ENCODE measurements around the gene CDK11B. TPM values are rescaled to one million over a fixed set of nuclear protein-coding genes. Genes with fewer than 3 reads are reported as not detected.
A peak's percentile ranks its signal among the peaks of the same experiment; 100 is the strongest.
"Not testable (repeated sequence)": the region's sequence is repeated elsewhere in the genome, so short reads cannot be mapped to it uniquely, and the experiment has no call there.

The CDK11B gene
- 12.2 TPM for total RNA-seq

- DNase-seq: peak; percentile 98
Measured at GRCh38 chr1:1658583-1659549, at the start of gene CDK11B. Gene CDK11B, minus strand, starts transcription at chr1:1659004. Its CDS starts 1,519 bp downstream, at chr1:1657485.

GRCh38 chr1:1707897-1708296 is 49.1 kb upstream of the CDK11B start:
- not testable (repeated sequence) for DNase-seq

GRCh38 chr1:1707241-1707640 is 48.4 kb upstream of the CDK11B start:
- not testable (repeated sequence) for DNase-seq

GRCh38 chr1:1705623-1706022 is 46.8 kb upstream of the CDK11B start:
- not testable (repeated sequence) for DNase-seq

DNA sequence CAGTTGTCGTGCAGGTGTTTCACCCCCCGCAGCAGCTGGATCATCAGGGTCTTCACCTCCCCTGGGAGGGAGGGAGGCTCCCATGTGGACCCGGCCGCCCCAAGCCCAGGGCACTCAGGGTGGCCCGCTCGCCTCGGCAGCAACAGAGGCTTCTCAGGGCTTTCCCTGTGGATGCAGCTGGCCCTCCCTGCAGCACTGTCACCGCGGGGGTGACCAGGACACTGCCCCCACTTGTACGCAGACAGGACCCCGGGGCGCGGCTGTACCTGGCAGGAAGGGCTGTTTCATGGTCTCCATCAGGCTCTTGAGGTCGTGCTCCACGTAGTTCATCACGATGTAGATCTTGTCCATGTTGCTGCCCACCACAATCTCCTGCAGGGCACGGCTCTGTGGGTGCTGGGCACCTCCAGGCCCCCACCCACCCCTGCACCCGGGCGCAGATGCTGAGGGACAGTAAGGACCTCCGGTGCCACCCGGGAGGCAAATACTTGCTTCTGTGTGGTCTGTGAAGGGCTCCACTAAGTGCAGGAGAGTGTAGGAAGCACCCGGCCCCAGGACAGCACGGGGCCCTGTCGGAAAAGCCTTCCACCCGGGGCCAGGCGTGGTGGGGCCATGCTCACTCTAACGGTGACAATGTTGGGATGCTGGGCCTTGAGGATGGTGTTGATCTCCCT is 45.6 kb upstream of the CDK11B start:
- DNase-seq: not testable (repeated sequence)

DNA sequence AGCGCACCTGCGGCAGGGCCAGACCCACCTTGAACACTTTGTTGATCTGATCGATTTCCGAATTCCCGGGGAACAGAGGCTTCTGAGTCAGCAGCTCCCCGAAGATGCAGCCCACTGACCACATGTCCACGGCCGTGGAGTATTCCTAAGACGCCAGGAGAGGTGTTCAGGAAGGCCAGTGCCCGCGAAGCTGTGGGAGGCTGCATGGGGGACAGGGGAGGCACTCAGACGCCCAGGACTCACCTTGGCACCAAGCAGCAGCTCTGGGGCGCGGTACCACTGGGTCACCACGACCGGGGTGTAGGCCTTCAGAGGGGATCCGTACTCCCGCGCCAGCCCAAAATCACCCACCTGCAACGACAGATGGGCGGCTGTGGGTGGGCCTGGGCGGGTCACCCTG is 45.0 kb upstream of the CDK11B start:
- DNase-seq: no peak

DNA sequence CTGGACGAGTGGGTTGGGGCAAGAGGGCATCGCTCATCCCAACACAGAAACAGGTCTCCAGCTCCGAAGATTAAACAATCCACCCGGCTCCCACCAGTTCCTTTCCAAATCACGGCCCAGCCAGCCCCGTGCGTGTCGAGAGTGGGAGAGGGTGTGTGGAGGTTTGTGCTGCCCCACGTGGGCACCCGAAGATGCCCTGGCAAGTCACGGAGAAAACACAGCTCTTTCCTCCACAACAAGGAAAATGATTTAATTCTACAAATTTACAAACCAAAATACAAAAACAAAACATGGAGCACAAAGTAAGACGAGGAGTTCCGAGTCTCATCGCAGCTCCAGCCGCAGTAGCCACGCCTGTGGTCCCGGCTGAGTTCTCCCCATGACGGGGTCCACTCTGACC is 43.7 kb upstream of the CDK11B start:
- not testable (repeated sequence) for DNase-seq

DNA sequence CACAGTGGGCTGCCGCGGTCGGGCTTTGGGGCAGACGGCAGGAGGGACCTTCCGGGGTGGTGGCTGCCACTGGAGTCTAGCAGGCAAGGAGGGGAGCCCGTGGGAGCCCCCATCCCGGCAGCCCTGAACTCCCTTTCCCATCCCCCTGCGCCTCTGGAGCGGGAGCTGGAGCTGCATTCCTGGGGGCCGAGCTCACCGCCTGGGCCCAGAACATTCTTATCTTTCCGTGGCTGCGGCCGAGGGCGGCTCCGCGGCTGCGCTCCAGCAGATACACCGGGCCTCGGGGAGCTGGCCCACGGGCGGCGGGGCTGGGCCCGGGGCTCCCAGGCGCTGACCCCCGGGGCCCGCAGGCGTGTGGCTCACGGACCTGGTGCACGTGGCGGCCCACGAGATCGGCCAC is 41.8 kb upstream of the CDK11B start:
- DNase-seq: not testable (repeated sequence)

GRCh38 chr1:1700067-1700466 is 41.3 kb upstream of the CDK11B start:
- not testable (repeated sequence) for DNase-seq

GRCh38 chr1:1699061-1699460 is 40.3 kb upstream of the CDK11B start:
- not testable (repeated sequence) for DNase-seq

DNA sequence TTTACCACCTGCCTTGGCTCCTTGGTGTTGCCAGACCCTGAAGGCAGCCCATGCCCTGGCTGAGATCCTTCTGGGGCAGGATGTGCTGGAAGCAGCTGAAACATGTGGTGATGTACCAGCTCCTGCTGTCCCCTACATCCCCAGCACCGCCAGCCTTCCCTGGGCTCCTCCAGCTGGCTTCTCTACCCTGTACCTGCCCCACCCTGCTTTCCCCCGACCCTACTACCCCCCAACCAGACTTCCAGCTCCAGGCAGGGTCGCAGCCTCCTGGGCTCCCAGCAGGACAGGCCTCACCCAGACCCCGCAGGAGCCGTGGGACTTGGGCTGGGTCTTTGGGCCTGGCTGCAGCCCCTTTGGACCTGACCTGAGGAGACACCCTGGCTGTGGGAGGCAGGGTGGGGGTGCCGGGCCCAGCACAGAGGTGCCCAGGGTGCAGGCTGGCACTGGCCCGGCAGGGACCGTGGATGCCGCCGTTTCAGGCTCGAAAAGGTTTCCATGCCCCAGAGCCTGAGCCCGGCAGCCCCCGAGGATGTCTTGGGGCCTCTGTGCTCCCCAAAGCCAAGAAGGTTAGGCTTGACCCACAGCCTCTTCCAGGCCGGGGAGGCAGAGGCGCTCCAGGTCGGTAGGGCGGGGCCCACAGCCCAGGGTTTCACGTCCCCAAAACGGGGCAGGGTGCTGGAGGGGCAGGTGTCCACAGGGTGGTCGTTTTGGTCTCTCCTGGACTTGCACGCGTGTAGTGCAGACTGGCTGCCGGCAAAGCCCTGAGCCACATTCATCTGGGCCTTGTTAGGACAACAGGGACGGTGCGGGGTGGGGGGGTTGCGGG is 38.8 kb upstream of the CDK11B start:
- DNase-seq: not testable (repeated sequence)

DNA sequence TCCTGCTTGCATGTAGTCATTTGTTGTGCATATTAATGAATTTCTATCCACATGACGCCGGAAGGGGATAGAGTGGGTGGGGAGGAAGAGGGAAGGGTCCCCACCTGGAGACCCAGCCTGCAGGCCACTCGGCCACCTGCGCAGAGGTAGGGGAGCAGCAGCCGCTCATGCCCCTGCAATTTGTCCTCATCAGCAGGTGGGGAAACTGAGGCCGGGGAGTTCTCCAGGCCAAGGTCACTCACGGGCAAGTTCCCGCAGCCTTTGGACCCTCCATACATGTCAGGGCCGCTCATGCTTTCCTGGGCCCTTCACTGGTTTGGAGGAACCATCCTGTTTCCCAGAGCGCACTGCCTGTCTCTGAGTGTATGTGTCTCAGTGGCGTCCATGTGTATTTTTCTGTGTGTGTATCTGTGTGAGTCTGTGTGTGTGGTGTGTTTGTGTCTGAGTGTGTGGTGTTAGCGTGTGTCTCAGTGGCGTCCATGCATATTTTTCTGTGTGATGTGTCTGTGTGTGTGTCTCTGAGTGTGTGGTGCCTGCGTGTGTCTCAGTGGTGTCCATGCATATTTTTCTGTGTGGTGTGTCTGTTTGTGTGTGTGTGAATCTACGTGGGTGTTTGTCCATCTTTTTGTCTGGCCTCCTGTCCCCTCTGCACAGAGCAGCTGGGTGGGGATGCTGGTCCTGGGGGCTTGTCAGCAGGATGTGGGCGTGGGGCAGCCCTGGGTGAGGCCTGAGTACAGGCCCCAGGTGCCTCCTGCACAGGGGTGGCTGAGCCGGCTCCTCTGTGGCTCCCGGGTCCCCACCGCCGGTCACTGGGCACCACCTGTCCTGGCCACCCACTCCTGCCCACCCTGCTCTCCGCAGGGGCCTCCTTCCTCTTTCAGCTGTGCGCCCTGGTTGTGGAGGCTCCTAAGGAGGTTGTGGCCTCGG is 37.9 kb upstream of the CDK11B start:
- not testable (repeated sequence) for DNase-seq

DNA sequence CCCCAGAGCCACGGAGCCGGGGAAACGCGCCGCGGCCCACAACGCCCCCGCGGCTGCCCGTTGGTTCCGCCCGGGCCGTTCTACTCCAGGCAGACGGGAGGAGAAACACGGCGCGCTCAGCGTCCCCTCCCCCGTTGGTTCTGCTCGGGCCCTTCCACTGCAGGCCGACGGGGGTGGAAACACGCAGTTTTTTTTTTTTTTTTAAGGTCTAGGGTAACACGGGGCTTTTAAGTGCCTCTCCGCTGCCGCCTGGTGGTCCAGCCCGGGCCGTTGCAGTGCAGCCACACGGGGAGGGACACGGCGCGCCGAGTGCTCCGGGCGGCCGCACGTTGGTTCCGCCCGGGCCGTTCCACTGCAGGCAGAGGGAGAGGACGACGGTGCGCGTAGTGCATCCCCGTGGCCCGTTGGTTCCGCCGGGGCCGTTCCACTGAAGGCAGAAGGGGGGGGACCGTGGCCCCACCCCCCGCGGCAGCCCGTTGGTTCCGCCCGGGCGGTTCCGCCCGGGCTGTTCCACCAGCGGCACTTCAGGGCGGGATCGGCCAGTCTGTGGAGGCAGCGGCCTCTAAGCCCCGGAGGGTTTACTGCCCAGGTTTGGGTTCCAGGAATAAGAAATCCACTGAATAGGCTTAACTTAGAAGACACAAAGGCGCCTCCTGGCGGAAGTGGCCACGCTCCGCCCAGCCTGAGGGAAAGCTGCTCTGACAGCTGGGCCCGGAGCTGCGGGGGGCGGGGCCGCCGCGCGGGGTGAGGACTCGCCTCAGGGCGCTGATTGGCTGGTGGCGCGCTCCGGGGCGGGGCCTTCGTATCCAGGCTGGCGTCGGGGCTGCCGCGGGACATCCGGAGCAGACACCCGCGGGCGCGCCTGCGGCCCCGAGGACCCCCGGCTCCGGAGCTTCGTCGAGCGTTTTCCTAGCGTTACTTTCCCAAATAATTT is 34.2 kb upstream of the CDK11B start, which contains the start of gene SLC35E2B:
Gene SLC35E2B (minus strand): TSS at position 82 of the 934 bp plus-strand sequence. CDS start 16,096 bp downstream, outside the sequence.
- DNase-seq: peak; percentile 95

DNA sequence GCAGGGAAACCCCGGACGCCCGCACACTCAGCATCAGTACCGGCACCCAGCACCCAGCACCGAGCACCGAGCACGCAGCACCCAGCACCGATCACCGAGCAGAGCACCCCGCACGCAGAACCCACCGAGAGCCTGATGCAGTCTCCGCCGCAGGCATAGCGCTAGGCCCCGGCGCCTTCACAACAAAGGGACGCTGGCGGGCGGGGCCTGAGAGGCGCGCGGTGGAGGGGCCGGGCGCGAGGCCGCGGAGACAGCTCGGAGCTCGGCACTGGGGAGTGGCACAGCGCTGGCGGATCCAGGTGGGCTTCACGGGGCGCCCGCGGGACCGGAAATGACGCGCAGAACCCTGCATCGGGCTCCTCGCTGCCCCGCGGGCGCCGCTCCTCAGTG is 33.5 kb upstream of the CDK11B start:
- peak; percentile 78 for DNase-seq

GRCh38 chr1:1691443-1691842 is 32.6 kb upstream of the CDK11B start:
- not testable (repeated sequence) for DNase-seq

- DNase-seq: not testable (repeated sequence)
Measured at GRCh38 chr1:1689526-1689925, 30.7 kb upstream of the CDK11B start.

DNA sequence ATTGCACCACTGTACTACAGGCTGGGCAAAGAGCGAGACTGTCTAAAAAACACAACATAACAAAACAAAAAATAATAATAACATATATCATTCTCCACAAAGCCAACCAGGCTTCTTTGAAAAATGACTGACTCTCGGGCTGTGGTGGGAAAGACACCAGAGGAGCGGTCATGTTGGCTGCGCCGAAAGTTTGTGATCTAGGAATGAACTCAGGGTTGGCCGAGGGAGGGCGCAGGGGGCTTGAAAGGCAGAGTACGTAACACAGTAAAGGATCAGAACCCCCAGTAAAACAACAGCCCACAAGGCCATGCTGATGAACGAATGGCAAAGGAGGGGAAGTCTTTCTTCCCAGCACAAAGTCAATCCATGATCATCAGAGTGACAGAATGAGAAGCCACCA is 29.0 kb upstream of the CDK11B start:
- DNase-seq: no peak

- no peak for DNase-seq
Measured at GRCh38 chr1:1684031-1684681, 25.4 kb upstream of the CDK11B start.

All from tongue (tissue), 2 donors.